ENCODE results near the gene HACD2. TPM values are rescaled to one million over a fixed set of nuclear protein-coding genes. Genes with fewer than 3 reads are reported as not detected.
"Not testable (repeated sequence)": the region's sequence is repeated elsewhere in the genome, so short reads cannot be mapped to it uniquely, and the experiment has no call there.

HACD2 gene
- polyA plus RNA-seq, 2 of the 4 experiments (the other 2 are of a cell fraction) = 41.8 to 97.7 TPM

GRCh38 chr3:123605789-123606234 is 21.0 kb upstream of the HACD2 start:
- H3K27ac ChIP-seq = peak overlapping the region; percentile 90 to 93

GRCh38 chr3:123603153-123603552 is 18.3 kb upstream of the HACD2 start:
- POLR2A ChIA-PET = interaction anchor here (1.7 to 2.8 kb wide), 2 partner anchors 17 to 19 kb away, joined by 5 to 12 read pairs; partner anchors contain the start of gene HACD2
- peak overlapping the region; percentile 80 to 92 for H3K27ac ChIP-seq
- peaks cover 72% of the 10 kb centered on the region for H3K4me1 ChIP-seq
- not testable (repeated sequence) for FAIRE-seq; H3K4me3 ChIP-seq; ATAC-seq; DNase-seq (ENCODE audit: low read depth in 1 of 2, low spot score in 1 of 2); H3K9me3 ChIP-seq
- H3K4me2 ChIP-seq = peak overlapping the region; percentile 82
- WGBS (ENCODE audit: missing lambda C conversion rate) = 64% methylated on average over 2 of the region's 2 CpGs
- CTCF ChIA-PET = interaction anchor here (1.0 kb wide), 1 partner anchor 50 kb away, joined by 3 read pairs; no protein-coding TSS in a partner anchor

More at GRCh38 chr3:123605789-123606234, 21.0 kb upstream of the HACD2 start:
- CTCF ChIA-PET = interaction anchor here (0.8 to 2.1 kb wide), 8 partner anchors 9 to 47 kb away, joined by 3 to 11 read pairs (median 6); no protein-coding TSS in a partner anchor
- no peaks in the 10 kb centered on the region for H3K9me3 ChIP-seq
- peaks cover 60% of the 10 kb centered on the region for H3K4me1 ChIP-seq
- peak overlapping the region; percentile 82 for H3K4me2 ChIP-seq
- POLR2A ChIA-PET = interaction anchor here (1.4 to 3.1 kb wide), 2 partner anchors 21 to 144 kb away, joined by 3 to 28 read pairs; partner anchors contain the start of gene HACD2
- FAIRE-seq (peak; percentile 83), DNase-seq (ENCODE audit: low read depth in 1 of 2, low spot score in 1 of 2) (peak; percentile 58 to 80), ATAC-seq (peak; percentile 59 to 67)
- 8% methylated on average over 5 of the region's 5 CpGs for WGBS (ENCODE audit: missing lambda C conversion rate)
- peak overlapping the region; percentile 10; the same call in 1 of the 3 replicates for H3K4me3 ChIP-seq
- TF ChIP-seq FOSL2 (IDR thresholded peaks at IDR 0.05) = peak; percentile 56
- peak; percentile 93 for TF ChIP-seq FOSL2 (CRISPR knock-in tag; IDR thresholded peaks at IDR 0.05)
- TF ChIP-seq ZC3H11A (IDR thresholded peaks at IDR 0.05) = no peak
- TF ChIP-seq JUNB (IDR thresholded peaks at IDR 0.05) = no peak
- TF ChIP-seq MAX (IDR thresholded peaks at IDR 0.05) = peak; percentile 38
- peak in 1 of 2 experiments; percentile 43; a peak in 2 of 4 replicates for TF ChIP-seq CEBPB (IDR thresholded peaks at IDR 0.05)
- TF ChIP-seq ESRRA (IDR thresholded peaks at IDR 0.05; ENCODE audit: borderline replicate concordance, low read length) = peak; percentile 83; the same call in 1 of the 2 replicates

GRCh38 chr3:123602325-123602724 is 17.5 kb upstream of the HACD2 start:
- ChIA-PET CTCF (no interaction called here), POLR2A (interaction anchor here (1.1 to 2.8 kb wide), 3 partner anchors 16 to 41 kb away, joined by 3 to 12 read pairs (median 5); partner anchors contain the start of gene HACD2)
- TF ChIP-seq FOXS1 (CRISPR knock-in tag; IDR thresholded peaks at IDR 0.05) (no peak), BHLHE40 (IDR thresholded peaks at IDR 0.05; ENCODE audit: low read depth, low read length) (no peak), MAX (IDR thresholded peaks at IDR 0.05) (0 out of 2 replicates have a peak, but pooled peaks have one; percentile 42), JUNB (IDR thresholded peaks at IDR 0.05) (peak; percentile 61), JUN (IDR thresholded peaks at IDR 0.05) (peak; percentile 35 to 36; a peak in 2 of 5 replicates), GATA3 (IDR thresholded peaks at IDR 0.05; ENCODE audit: borderline replicate concordance) (peak; percentile 35; the same call in 1 of the 2 replicates), FOSL2 (IDR thresholded peaks at IDR 0.05) (peak; percentile 56), FOSL2 (CRISPR knock-in tag; IDR thresholded peaks at IDR 0.05) (peak; percentile 87), CEBPB (IDR thresholded peaks at IDR 0.05) (0 out of 4 replicates have a peak, but pooled peaks of 1 of the 2 experiments have one; percentile 61), RAD21 (conservative IDR thresholded peaks at IDR 0.05 in 1 of 2, IDR thresholded peaks at IDR 0.05 in 1 of 2) (0 out of 5 replicates have a peak, but pooled peaks have one; percentile 17 to 21)
- 7% methylated on average over 1 of the region's 1 CpG for WGBS (ENCODE audit: missing lambda C conversion rate)
- Histone ChIP-seq H3K27ac (peak overlapping the region; percentile 80 to 92), H3K9me3 (no peaks in the 10 kb centered on the region), H3K4me1 (peaks cover 80% of the 10 kb centered on the region), H3K4me3 (no peak overlapping the region; the same call in 2 of the 3 replicates), H3K4me2 (peak overlapping the region; percentile 82)
- FAIRE-seq = peak; percentile 39
- peak; percentile 54 to 55; a peak in 4 of 6 replicates for ATAC-seq
- DNase-seq (ENCODE audit: low read depth in 1 of 2, low spot score in 1 of 2) = peak; percentile 70 to 86

GRCh38 chr3:123600863-123601262 is 16.0 kb upstream of the HACD2 start:
- CTCF ChIA-PET, H3K4me3 ChIP-seq, FAIRE-seq: not testable (repeated sequence)

GRCh38 chr3:123597561-123597960 is 12.7 kb upstream of the HACD2 start:
- TF ChIP-seq MAFK (IDR thresholded peaks at IDR 0.05; ENCODE audit: partially characterized antibody) = no peak
- no peak for TF ChIP-seq POLR2A (IDR thresholded peaks at IDR 0.05; ENCODE audit: low read length)
- no peak for TF ChIP-seq RNF2 (IDR thresholded peaks at IDR 0.05; ENCODE audit: borderline replicate concordance, low read depth)
- TF ChIP-seq GATA3 (IDR thresholded peaks at IDR 0.05; ENCODE audit: borderline replicate concordance) = peak; percentile 43; the same call in 1 of the 2 replicates
- FAIRE-seq (no peak), DNase-seq (ENCODE audit: low read depth in 1 of 2, low spot score in 1 of 2) (no peak), ATAC-seq (peak in 1 of 2 experiments; percentile 48; a peak in 2 of 6 replicates)
- H3K9me3 ChIP-seq = no peaks in the 10 kb centered on the region
- 27% methylated on average over 4 of the region's 4 CpGs for WGBS (ENCODE audit: missing lambda C conversion rate)
- ChIA-PET POLR2A (no interaction called here), CTCF (interaction anchor here (1.6 kb wide), 1 partner anchor 45 kb away, joined by 5 read pairs; no protein-coding TSS in a partner anchor)
- peak overlapping the region; percentile 54 for H3K4me2 ChIP-seq
- H3K4me3 ChIP-seq = no peak overlapping the region
- peak overlapping the region; percentile 1 to 42; a peak in 4 of 6 replicates for H3K27ac ChIP-seq
- peaks cover 49% of the 10 kb centered on the region for H3K4me1 ChIP-seq

More at GRCh38 chr3:123600863-123601262, 16.0 kb upstream of the HACD2 start:
- H3K4me1 ChIP-seq = peaks cover 79% of the 10 kb centered on the region
- H3K4me2 ChIP-seq = peak overlapping the region; percentile 82
- not testable (repeated sequence) for H3K9me3 ChIP-seq; DNase-seq (ENCODE audit: low read depth in 1 of 2, low spot score in 1 of 2); ATAC-seq
- POLR2A ChIA-PET = interaction anchor here (2.8 kb wide), 1 partner anchor 15 kb away, joined by 12 read pairs; the partner anchor contains the start of gene HACD2
- peak overlapping the region; percentile 80 to 92 for H3K27ac ChIP-seq

All from A549 (cell line).